ENCODE data around the gene SVIL. TPM values are rescaled to one million over a fixed set of nuclear protein-coding genes. Genes with fewer than 3 reads are reported as not detected.
"Not testable (repeated sequence)": the region's sequence is repeated elsewhere in the genome, so short reads cannot be mapped to it uniquely, and the experiment has no call there.

Gene SVIL
- total RNA-seq, 4 donors from 2014 or later: 1,040 to 1,354 (median 1,121) TPM

- intact Hi-C loops (cut with DNase I; ENCODE audit: low total_unique reads) (loop anchor here (10.0 kb wide), 1 partner anchor 213 kb away; no protein-coding TSS in a partner anchor), in situ Hi-C loops (cut with MboI; ENCODE audit: low sequenced_read_pairs in 4 of 4) (loop anchor here in 1 of 4 donors (25.0 kb wide), 1 partner anchor 1140 kb away; no protein-coding TSS in a partner anchor)
- ATAC-seq (no peak), DNase-seq (no peak)
- no peak overlapping the region for H3K4me3 ChIP-seq
- H3K36me3 ChIP-seq: peaks cover 0 to 67% of the 10 kb centered on the region in 2 donors
- H3K27me3 ChIP-seq: no peaks in the 10 kb centered on the region
- H3K27ac ChIP-seq: peak overlapping the region; percentile 82 to 90 (median 87)
- TF ChIP-seq POLR2A (IDR thresholded peaks at IDR 0.05): no peak
- TF ChIP-seq CTCF (IDR thresholded peaks at IDR 0.05 in 4 of 5, conservative IDR thresholded peaks at IDR 0.05 in 1 of 5): no peak
- H3K4me1 ChIP-seq: peaks cover 78 to 81% of the 10 kb centered on the region in 2 donors
- H3K9me3 ChIP-seq: no peaks in the 10 kb centered on the region
These were observed 112.5 kb downstream of the SVIL start for GRCh38 chr10:29522061-29522855.

- H3K27me3 ChIP-seq: no peaks in the 10 kb centered on the region
- in situ Hi-C loops (cut with MboI; ENCODE audit: low sequenced_read_pairs in 4 of 4): loop anchor here in 1 of 4 donors (25.0 kb wide), 1 partner anchor 1143 kb away; no protein-coding TSS in a partner anchor
- H3K27ac ChIP-seq: peak overlapping the region; percentile 82 to 90 (median 87)
These were observed 115.1 kb downstream of the SVIL start for GRCh38 chr10:29519659-29520058.

GRCh38 chr10:29517352-29517923 is 117.3 kb downstream of the SVIL start:
- DNase-seq (no peak), ATAC-seq (peak in 1 of 2 donors; percentile 23)
- intact Hi-C loops (cut with DNase I; ENCODE audit: low total_unique reads): no loop called here

More at GRCh38 chr10:29519659-29520058, 115.1 kb downstream of the SVIL start:
- TF ChIP-seq POLR2A (IDR thresholded peaks at IDR 0.05) (no peak), CTCF (IDR thresholded peaks at IDR 0.05 in 4 of 5, conservative IDR thresholded peaks at IDR 0.05 in 1 of 5) (no peak)
- intact Hi-C loops (cut with DNase I; ENCODE audit: low total_unique reads): loop anchor here (10.0 kb wide), 1 partner anchor 215 kb away; no protein-coding TSS in a partner anchor
- H3K4me3 ChIP-seq: no peak overlapping the region
- H3K9me3 ChIP-seq: no peaks in the 10 kb centered on the region
- ATAC-seq (no peak), DNase-seq (no peak)
- H3K4me1 ChIP-seq: peaks cover 68 to 72% of the 10 kb centered on the region in 2 donors
- H3K36me3 ChIP-seq: peaks cover 0 to 73% of the 10 kb centered on the region in 2 donors

GRCh38 chr10:29516309-29516932 is 118.3 kb downstream of the SVIL start:
- DNase-seq (peak; percentile 51 to 90), ATAC-seq (peak; percentile 48 to 70)
- H3K27me3 ChIP-seq; intact Hi-C loops (cut with DNase I; ENCODE audit: low total_unique reads); H3K4me3 ChIP-seq; H3K9me3 ChIP-seq: not testable (repeated sequence)
- in situ Hi-C loops (cut with MboI; ENCODE audit: low sequenced_read_pairs in 4 of 4): loop anchor here in 1 of 4 donors (25.0 kb wide), 1 partner anchor 1146 kb away; no protein-coding TSS in a partner anchor
- peaks cover 69 to 78% of the 10 kb centered on the region in 2 donors for H3K4me1 ChIP-seq
- peak overlapping the region; percentile 82 to 90 (median 87) for H3K27ac ChIP-seq
- peaks cover 3 to 68% of the 10 kb centered on the region in 2 donors for H3K36me3 ChIP-seq

More at GRCh38 chr10:29517352-29517923, 117.3 kb downstream of the SVIL start:
- TF ChIP-seq POLR2A (IDR thresholded peaks at IDR 0.05) (no peak), CTCF (IDR thresholded peaks at IDR 0.05 in 4 of 5, conservative IDR thresholded peaks at IDR 0.05 in 1 of 5) (peak in 4 of 5 experiments; percentile 33 to 59 (median 56))
- no peaks in the 10 kb centered on the region for H3K27me3 ChIP-seq
- H3K36me3 ChIP-seq: peaks cover 0 to 69% of the 10 kb centered on the region in 2 donors
- H3K4me1 ChIP-seq: peaks cover 66 to 81% of the 10 kb centered on the region in 2 donors
- H3K27ac ChIP-seq: peak overlapping the region; percentile 82 to 90 (median 87)
- no peaks in the 10 kb centered on the region for H3K9me3 ChIP-seq
- in situ Hi-C loops (cut with MboI; ENCODE audit: low sequenced_read_pairs in 4 of 4): loop anchor here in 1 of 4 donors (25.0 kb wide), 1 partner anchor 1145 kb away; no protein-coding TSS in a partner anchor
- no peak overlapping the region for H3K4me3 ChIP-seq

GRCh38 chr10:29515879-29516278 is 118.9 kb downstream of the SVIL start:
- H3K4me3 ChIP-seq; intact Hi-C loops (cut with DNase I; ENCODE audit: low total_unique reads); H3K9me3 ChIP-seq; H3K27me3 ChIP-seq; DNase-seq; ATAC-seq: not testable (repeated sequence)
- in situ Hi-C loops (cut with MboI; ENCODE audit: low sequenced_read_pairs in 4 of 4): loop anchor here in 1 of 4 donors (25.0 kb wide), 1 partner anchor 1146 kb away; no protein-coding TSS in a partner anchor
- H3K27ac ChIP-seq: peak overlapping the region; percentile 82 to 90 (median 87)
- peaks cover 3 to 64% of the 10 kb centered on the region in 2 donors for H3K36me3 ChIP-seq
- peaks cover 69 to 75% of the 10 kb centered on the region in 2 donors for H3K4me1 ChIP-seq

GRCh38 chr10:29515104-29515503 is 119.7 kb downstream of the SVIL start:
- H3K9me3 ChIP-seq; DNase-seq; intact Hi-C loops (cut with DNase I; ENCODE audit: low total_unique reads); H3K27me3 ChIP-seq; ATAC-seq; H3K4me3 ChIP-seq: not testable (repeated sequence)
- in situ Hi-C loops (cut with MboI; ENCODE audit: low sequenced_read_pairs in 4 of 4): loop anchor here in 1 of 4 donors (25.0 kb wide), 1 partner anchor 1147 kb away; no protein-coding TSS in a partner anchor
- peaks cover 3 to 59% of the 10 kb centered on the region in 2 donors for H3K36me3 ChIP-seq
- H3K4me1 ChIP-seq: peaks cover 64 to 72% of the 10 kb centered on the region in 2 donors
- peak overlapping the region; percentile 82 to 90 (median 87) for H3K27ac ChIP-seq
